HG02884 (cell line): Measurements from ENCODE around the gene C12orf57.

ENCODE experiments used
- ATAC-seq: cut with Tn5 transposase; IDR thresholded peaks from one replicate; pipeline ENCODE4 v1.9.1; 2021; ENCODE audit warnings: mild to moderate bottlenecking, moderate library complexity; ENCODE audit not compliant: unreplicated experiment

The C12orf57 gene

GRCh38 chr12:6917491-6918231 lies 26.2 kb upstream of the C12orf57 start:
- no peak for ATAC-seq

DNA sequence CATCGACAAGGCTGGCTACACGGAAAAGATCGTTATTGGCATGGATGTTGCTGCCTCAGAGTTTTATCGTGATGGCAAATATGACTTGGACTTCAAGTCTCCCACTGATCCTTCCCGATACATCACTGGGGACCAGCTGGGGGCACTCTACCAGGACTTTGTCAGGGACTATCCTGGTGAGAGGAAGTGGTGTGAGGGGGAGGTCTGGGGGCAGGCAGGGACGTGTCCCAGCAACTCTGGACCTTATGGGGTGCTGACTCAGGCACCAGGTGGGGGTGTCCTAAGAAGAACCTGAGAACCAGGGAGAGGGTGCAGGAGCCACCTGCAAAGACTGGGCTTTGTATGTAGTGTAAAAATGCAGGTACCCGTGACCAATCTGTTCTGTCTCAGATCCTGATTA lies 24.2 kb upstream of the C12orf57 start:
- ATAC-seq = no peak

DNA sequence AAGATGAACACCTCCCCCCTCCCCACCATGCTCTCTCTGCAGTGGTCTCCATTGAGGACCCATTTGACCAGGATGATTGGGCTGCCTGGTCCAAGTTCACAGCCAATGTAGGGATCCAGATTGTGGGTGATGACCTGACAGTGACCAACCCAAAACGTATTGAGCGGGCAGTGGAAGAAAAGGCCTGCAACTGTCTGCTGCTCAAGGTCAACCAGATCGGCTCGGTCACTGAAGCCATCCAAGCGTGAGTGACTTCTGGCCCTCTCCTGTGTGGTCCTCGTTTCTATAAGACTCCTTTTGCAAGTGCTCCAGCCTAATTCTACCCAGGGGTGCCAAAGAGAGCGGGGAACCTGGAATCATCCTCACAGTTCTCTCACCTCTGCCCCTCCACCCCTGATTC lies 22.3 kb upstream of the C12orf57 start:
- no peak for ATAC-seq

DNA sequence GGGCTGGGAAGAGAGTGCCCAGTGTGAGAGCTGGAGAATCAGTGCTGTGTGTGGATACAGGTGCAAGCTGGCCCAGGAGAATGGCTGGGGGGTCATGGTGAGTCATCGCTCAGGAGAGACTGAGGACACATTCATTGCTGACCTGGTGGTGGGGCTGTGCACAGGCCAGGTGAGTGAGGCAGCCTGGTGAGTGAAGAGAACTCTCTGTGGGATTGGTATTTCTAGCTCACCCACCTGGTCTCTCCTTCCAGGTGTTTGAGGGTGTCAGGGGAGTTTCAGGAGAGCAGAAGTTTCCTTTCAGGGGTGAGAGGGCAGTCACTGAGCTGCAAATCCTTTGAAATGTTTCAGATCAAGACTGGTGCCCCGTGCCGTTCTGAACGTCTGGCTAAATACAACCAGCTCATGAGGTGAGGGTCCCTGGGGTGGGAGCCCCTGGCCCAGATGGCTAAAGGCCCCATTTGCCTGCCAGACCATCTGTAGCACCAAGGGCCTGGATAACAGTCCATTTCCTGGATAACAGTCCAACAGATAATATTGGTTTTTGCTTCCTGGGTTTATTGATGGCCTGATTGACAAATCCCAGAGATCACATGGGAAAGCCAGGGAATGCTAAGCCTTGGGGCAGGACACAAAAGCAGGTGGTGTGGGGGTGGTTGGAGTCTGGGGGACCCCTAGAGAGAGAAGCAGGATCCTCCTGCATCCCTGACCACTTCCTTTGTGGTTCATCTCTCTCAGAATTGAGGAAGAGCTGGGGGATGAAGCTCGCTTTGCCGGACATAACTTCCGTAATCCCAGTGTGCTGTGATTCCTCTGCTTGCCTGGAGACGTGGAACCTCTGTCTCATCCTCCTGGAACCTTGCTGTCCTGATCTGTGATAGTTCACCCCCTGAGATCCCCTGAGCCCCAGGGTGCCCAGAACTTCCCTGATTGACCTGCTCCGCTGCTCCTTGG lies 21.6 kb upstream of the C12orf57 start:
- ATAC-seq = no peak

DNA sequence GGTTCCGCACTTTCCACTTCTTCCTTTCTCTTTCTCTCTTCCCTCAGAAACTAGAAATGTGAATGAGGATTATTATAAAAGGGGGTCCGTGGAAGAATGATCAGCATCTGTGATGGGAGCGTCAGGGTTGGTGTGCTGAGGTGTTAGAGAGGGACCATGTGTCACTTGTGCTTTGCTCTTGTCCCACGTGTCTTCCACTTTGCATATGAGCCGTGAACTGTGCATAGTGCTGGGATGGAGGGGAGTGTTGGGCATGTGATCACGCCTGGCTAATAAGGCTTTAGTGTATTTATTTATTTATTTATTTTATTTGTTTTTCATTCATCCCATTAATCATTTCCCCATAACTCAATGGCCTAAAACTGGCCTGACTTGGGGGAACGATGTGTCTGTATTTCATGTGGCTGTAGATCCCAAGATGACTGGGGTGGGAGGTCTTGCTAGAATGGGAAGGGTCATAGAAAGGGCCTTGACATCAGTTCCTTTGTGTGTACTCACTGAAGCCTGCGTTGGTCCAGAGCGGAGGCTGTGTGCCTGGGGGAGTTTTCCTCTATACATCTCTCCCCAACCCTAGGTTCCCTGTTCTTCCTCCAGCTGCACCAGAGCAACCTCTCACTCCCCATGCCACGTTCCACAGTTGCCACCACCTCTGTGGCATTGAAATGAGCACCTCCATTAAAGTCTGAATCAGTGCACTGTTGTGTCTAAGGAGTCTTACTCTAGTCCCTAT lies 20.7 kb upstream of the C12orf57 start:
- no peak for ATAC-seq

- no peak for ATAC-seq
Observed at GRCh38 chr12:6923851-6924250, 20.0 kb upstream of the C12orf57 start.

DNA sequence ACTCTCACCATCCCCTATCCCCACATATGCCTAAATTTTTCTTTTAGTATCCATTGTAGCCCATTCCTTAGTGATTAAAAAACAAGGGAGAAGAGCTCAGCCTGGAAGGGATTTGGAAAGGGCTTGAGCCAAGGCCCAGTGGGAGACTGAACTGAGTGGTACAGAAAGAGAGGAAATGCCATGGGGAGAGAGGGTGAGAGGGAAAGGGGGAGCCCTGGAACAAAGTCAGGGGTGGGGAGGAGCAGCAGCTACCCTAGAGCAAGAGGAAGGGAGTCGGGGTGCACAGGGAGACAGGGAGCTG lies 18.6 kb upstream of the C12orf57 start:
- no peak for ATAC-seq

- no peak for ATAC-seq
Observed at GRCh38 chr12:6925540-6926279, 18.1 kb upstream of the C12orf57 start.

DNA sequence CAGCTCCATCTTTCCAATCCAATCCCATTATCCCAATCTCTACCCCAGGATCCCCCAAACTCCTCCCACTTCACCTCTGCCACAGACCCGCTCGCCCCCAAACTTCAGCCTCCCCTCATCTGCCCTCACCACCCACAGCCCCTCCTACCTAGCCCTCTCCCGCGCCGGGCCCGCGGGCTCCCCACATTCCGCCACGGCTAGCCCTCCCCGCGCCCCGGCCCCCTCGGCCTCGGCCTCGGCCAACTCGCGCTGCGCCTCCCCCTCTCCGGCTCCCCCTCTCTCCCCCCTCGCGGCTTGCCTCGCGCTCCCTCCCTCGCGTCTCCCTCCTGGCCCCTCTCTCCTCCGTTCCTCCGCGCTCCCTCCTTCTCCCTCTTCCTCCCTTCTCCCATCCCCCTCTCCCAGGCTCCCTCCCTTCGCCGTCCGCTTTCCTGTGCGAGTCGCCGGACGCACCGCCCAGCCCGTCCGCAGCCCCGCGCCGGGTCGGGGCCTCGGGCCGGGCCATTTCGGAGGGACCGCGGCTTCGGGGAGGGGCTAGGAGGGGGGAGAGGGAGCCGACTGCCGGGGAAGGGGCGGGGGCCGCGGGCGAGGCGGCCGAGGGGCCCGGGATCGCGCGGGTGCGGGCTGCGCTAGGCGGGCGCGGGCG lies 16.3 kb upstream of the C12orf57 start, which contains the start of gene ATN1:
Gene ATN1, plus strand, starts transcription at position 581 of the 643 bp plus-strand sequence. CDS start 6,043 bp downstream, outside the sequence.
- ATAC-seq = no peak

- no peak for ATAC-seq
Observed at GRCh38 chr12:6928022-6928702, 15.7 kb upstream of the C12orf57 start.

GRCh38 chr12:6928703-6929407 lies 15.0 kb upstream of the C12orf57 start:
- no peak for ATAC-seq

- ATAC-seq = no peak
Observed at GRCh38 chr12:6929466-6930452, 14.1 kb upstream of the C12orf57 start.

GRCh38 chr12:6932766-6933165 lies 11.1 kb upstream of the C12orf57 start:
- ATAC-seq = no peak

DNA sequence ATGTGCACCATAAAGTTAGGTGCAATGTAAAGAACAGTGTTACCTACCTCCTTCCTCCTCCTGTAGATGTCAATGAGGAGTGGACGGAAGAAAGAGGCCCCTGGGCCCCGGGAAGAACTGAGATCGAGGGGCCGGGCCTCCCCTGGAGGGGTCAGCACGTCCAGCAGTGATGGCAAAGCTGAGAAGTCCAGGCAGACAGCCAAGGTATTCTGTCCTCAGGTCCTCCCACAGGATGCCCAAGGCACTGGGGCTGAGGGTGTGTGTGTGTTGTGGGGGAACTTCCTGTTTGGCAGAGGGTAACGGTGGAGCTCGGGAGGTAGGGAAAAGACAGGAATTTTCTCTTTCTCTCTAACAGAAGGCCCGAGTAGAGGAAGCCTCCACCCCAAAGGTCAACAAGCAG lies 9.7 kb upstream of the C12orf57 start:
- no peak for ATAC-seq

DNA sequence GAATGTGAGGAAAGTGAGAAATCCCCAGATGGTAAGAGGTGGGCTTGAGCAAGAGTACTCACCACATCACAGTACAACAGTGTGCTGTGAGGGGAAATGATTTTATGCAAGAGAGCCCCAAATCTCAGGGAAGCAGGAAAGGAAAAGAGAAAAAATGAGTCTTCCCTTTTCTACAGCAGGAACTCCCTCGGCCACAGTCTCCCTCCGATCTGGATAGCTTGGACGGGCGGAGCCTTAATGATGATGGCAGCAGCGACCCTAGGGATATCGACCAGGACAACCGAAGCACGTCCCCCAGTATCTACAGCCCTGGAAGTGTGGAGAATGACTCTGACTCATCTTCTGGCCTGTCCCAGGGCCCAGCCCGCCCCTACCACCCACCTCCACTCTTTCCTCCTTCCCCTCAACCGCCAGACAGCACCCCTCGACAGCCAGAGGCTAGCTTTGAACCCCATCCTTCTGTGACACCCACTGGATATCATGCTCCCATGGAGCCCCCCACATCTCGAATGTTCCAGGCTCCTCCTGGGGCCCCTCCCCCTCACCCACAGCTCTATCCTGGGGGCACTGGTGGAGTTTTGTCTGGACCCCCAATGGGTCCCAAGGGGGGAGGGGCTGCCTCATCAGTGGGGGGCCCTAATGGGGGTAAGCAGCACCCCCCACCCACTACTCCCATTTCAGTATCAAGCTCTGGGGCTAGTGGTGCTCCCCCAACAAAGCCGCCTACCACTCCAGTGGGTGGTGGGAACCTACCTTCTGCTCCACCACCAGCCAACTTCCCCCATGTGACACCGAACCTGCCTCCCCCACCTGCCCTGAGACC lies 8.2 kb upstream of the C12orf57 start:
- ATAC-seq = no peak

DNA sequence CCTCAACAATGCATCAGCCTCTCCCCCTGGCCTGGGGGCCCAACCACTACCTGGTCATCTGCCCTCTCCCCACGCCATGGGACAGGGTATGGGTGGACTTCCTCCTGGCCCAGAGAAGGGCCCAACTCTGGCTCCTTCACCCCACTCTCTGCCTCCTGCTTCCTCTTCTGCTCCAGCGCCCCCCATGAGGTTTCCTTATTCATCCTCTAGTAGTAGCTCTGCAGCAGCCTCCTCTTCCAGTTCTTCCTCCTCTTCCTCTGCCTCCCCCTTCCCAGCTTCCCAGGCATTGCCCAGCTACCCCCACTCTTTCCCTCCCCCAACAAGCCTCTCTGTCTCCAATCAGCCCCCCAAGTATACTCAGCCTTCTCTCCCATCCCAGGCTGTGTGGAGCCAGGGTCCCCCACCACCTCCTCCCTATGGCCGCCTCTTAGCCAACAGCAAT lies 7.6 kb upstream of the C12orf57 start:
- no peak for ATAC-seq
